ENCODE measurements around the gene RBM5. TPM values are rescaled to one million over a fixed set of nuclear protein-coding genes. Genes with fewer than 3 reads are reported as not detected.

RBM5 gene
- polyA plus RNA-seq, 1 donor (not counting 4 experiments of a cell fraction or from before 2014, with no cell fraction given), result 167 TPM

- Histone ChIP-seq H4K20me1 (ENCODE audit: control insufficient read depth, extremely low read depth, insufficient read depth, low read length) (no peaks in the 10 kb centered on the region), H3K9me3 (ENCODE audit: control insufficient read depth, low read depth, low read length) (no peaks in the 10 kb centered on the region), H3K4me1 (ENCODE audit: control insufficient read depth, extremely low read depth, insufficient read depth, low read length) (no peaks in the 10 kb centered on the region), H3K27me3 (ENCODE audit: control insufficient read depth, extremely low read depth, insufficient read depth, low read length) (no peaks in the 10 kb centered on the region), H3K27ac (ENCODE audit: control insufficient read depth, insufficient read depth, low read length) (no peak overlapping the region), H3K36me3 (ENCODE audit: control insufficient read depth in 2 of 2, extremely low read depth in 1 of 2, insufficient read depth in 2 of 2, low read length in 2 of 2) (peaks cover 15 to 32% of the 10 kb centered on the region in 2 experiments), H3K79me2 (ENCODE audit: control insufficient read depth, insufficient read depth, low read length) (no peaks in the 10 kb centered on the region), H3K4me2 (ENCODE audit: control insufficient read depth, extremely low read depth, insufficient read depth, low read depth, low read length) (no peak overlapping the region), H3K4me3 (ENCODE audit: control insufficient read depth in 2 of 3, extremely low read depth in 1 of 3, insufficient read depth in 2 of 3, low read depth in 1 of 3, low read length in 3 of 3) (no peak overlapping the region), H3K9ac (ENCODE audit: control insufficient read depth, extremely low read depth, insufficient read depth, low read length) (no peak overlapping the region), H2AFZ (ENCODE audit: control insufficient read depth, low read length) (no peak overlapping the region), H3K9me1 (ENCODE audit: control insufficient read depth, extremely low read depth, insufficient read depth, low read length) (no peaks in the 10 kb centered on the region)
- TF ChIP-seq, protein P1, sequence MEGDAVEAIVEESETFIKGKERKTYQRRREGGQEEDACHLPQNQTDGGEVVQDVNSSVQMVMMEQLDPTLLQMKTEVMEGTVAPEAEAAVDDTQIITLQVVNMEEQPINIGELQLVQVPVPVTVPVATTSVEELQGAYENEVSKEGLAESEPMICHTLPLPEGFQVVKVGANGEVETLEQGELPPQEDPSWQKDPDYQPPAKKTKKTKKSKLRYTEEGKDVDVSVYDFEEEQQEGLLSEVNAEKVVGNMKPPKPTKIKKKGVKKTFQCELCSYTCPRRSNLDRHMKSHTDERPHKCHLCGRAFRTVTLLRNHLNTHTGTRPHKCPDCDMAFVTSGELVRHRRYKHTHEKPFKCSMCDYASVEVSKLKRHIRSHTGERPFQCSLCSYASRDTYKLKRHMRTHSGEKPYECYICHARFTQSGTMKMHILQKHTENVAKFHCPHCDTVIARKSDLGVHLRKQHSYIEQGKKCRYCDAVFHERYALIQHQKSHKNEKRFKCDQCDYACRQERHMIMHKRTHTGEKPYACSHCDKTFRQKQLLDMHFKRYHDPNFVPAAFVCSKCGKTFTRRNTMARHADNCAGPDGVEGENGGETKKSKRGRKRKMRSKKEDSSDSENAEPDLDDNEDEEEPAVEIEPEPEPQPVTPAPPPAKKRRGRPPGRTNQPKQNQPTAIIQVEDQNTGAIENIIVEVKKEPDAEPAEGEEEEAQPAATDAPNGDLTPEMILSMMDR (optimal IDR thresholded peaks at IDR 0.05 in 1 of 3, IDR thresholded peaks at IDR 0.05 in 1 of 3, conservative IDR thresholded peaks at IDR 0.05 in 1 of 3; ENCODE audit: extremely low read depth in 1 of 3, insufficient read depth in 2 of 3, low read length in 3 of 3), result no peak
- TF ChIP-seq EZH2 (IDR thresholded peaks at IDR 0.05; ENCODE audit: low read length), result no peak
- DNase-seq (ENCODE audit: low read depth, low spot score) (no peak), FAIRE-seq (no peak)
- dilution Hi-C loops (cut with MboI; ENCODE audit: extremely low pct_ligation_motif_present, low sequenced_read_pairs), result no loop called here
These were observed 31.0 kb upstream of the RBM5 start for GRCh38 chr3:50057756-50058155.

DNA sequence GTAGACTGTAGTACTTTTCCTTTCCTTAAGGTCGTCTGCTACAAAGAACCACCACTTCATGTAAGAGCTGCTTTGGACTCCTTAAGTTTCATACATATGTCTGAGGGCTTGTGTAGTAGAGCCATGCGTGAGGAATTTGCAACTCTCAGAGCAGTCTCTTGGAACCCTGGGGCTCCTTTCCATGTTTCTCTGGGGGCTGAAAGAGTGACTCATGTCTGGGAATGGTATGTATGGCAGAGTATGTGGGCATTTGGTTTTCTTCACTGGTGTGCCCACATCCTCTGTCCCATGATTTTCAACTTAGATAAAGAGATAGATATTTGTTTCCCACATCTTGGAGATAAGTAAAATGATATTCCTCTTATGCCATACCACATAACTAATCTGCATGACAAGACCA lies 20.6 kb upstream of the RBM5 start:
- Histone ChIP-seq H3K9me3 (ENCODE audit: control insufficient read depth, low read depth, low read length) (no peaks in the 10 kb centered on the region), H3K4me3 (ENCODE audit: control insufficient read depth in 2 of 3, extremely low read depth in 1 of 3, insufficient read depth in 2 of 3, low read depth in 1 of 3, low read length in 3 of 3) (no peak overlapping the region), H3K9ac (ENCODE audit: control insufficient read depth, extremely low read depth, insufficient read depth, low read length) (no peak overlapping the region), H2AFZ (ENCODE audit: control insufficient read depth, low read length) (no peak overlapping the region), H3K27me3 (ENCODE audit: control insufficient read depth, extremely low read depth, insufficient read depth, low read length) (no peaks in the 10 kb centered on the region), H3K9me1 (ENCODE audit: control insufficient read depth, extremely low read depth, insufficient read depth, low read length) (no peaks in the 10 kb centered on the region), H3K27ac (ENCODE audit: control insufficient read depth, insufficient read depth, low read length) (no peak overlapping the region), H4K20me1 (ENCODE audit: control insufficient read depth, extremely low read depth, insufficient read depth, low read length) (no peaks in the 10 kb centered on the region), H3K4me1 (ENCODE audit: control insufficient read depth, extremely low read depth, insufficient read depth, low read length) (no peaks in the 10 kb centered on the region), H3K36me3 (ENCODE audit: control insufficient read depth in 2 of 2, extremely low read depth in 1 of 2, insufficient read depth in 2 of 2, low read length in 2 of 2) (peaks cover 29 to 37% of the 10 kb centered on the region in 2 experiments), H3K79me2 (ENCODE audit: control insufficient read depth, insufficient read depth, low read length) (no peaks in the 10 kb centered on the region), H3K4me2 (ENCODE audit: control insufficient read depth, extremely low read depth, insufficient read depth, low read depth, low read length) (no peak overlapping the region)
- dilution Hi-C loops (cut with MboI; ENCODE audit: extremely low pct_ligation_motif_present, low sequenced_read_pairs), result no loop called here
- no peak for TF ChIP-seq EZH2 (IDR thresholded peaks at IDR 0.05; ENCODE audit: low read length)
- TF ChIP-seq, protein P1 (optimal IDR thresholded peaks at IDR 0.05 in 1 of 3, IDR thresholded peaks at IDR 0.05 in 1 of 3, conservative IDR thresholded peaks at IDR 0.05 in 1 of 3; ENCODE audit: extremely low read depth in 1 of 3, insufficient read depth in 2 of 3, low read length in 3 of 3), result no peak
- FAIRE-seq (peak; percentile 63), DNase-seq (ENCODE audit: low read depth, low spot score) (no peak)

All from keratinocyte (primary cell).